Activated T-helper 17 cell treated with anti-CD3 and anti-CD28 coated beads, Interleukin-2, amount 50 U/mL, for 72 hours (primary cell): ENCODE data around the gene SET. TPM values are rescaled to one million over a fixed set of nuclear protein-coding genes. Genes with fewer than 3 reads are reported as not detected.
"Not testable (repeated sequence)": the region's sequence is repeated elsewhere in the genome, so short reads cannot be mapped to it uniquely, and the experiment has no call there.

Source experiments
- ATAC-seq: fragments of 150-1000 bp; cut with Tn5 transposase; replicated peaks from 2 replicates; pipeline ENCODE4 v1.10.0; 2021; ENCODE audit warnings: mild to moderate bottlenecking, moderate library complexity
- H3K27ac Mint-ChIP-seq: one replicate; pipeline ENCODE4 v1.8.0; 2022; ENCODE audit warnings: mixed read lengths
- H3K27me3 Mint-ChIP-seq: one replicate; pipeline ENCODE4 v1.8.0; 2022; ENCODE audit warnings: mixed read lengths
- H3K36me3 Mint-ChIP-seq: one replicate; pipeline ENCODE4 v1.8.0; 2022; ENCODE audit warnings: low read depth, mild to moderate bottlenecking, mixed read lengths
- H3K4me1 Mint-ChIP-seq: one replicate; pipeline ENCODE4 v1.8.0; 2022; ENCODE audit warnings: mixed read lengths
- H3K4me3 Mint-ChIP-seq: one replicate; pipeline ENCODE4 v1.8.0; 2022; ENCODE audit warnings: mild to moderate bottlenecking, mixed read lengths
- H3K9me3 Mint-ChIP-seq: one replicate; pipeline ENCODE4 v1.8.0; 2022; ENCODE audit warnings: mixed read lengths
- total RNA-seq, 2 donors: library from RNA; stranded (reverse); gene quantifications; one replicate each; pipeline ENCODE4 v1.2.3, GENCODE V29; 2022

Gene SET
- total RNA-seq: 100 to 1,000 TPM; 301 to 598 TPM

- Mint-ChIP-seq H3K36me3 (peaks cover 52% of the 10 kb centered on the region), H3K27me3 (no peaks in the 10 kb centered on the region), H3K9me3 (no peaks in the 10 kb centered on the region), H3K4me1 (peaks cover 34% of the 10 kb centered on the region), H3K27ac (peak within 1 kb of the TSS; percentile 87), H3K4me3 (peak within 1 kb of the TSS; percentile 97)
- peak; percentile 73 for ATAC-seq
These were observed at the start of gene SET for GRCh38 chr9:128688501-128689292. TSS of gene SET (plus strand) at chr9:128689222. CDS start at chr9:128689583, 361 bp downstream.

GRCh38 chr9:128640603-128641002 is 48.4 kb upstream of the SET start:
- ATAC-seq: no peak
- no peaks in the 10 kb centered on the region for H3K36me3 Mint-ChIP-seq
- no peak overlapping the region for H3K4me3 Mint-ChIP-seq
- no peaks in the 10 kb centered on the region for H3K9me3 Mint-ChIP-seq
- H3K4me1 Mint-ChIP-seq: no peaks in the 10 kb centered on the region
- no peak overlapping the region for H3K27ac Mint-ChIP-seq
- no peaks in the 10 kb centered on the region for H3K27me3 Mint-ChIP-seq

GRCh38 chr9:128642675-128643245 is 46.3 kb upstream of the SET start:
- H3K27me3 Mint-ChIP-seq: no peaks in the 10 kb centered on the region
- ATAC-seq: no peak
- no peak overlapping the region for H3K4me3 Mint-ChIP-seq
- H3K36me3 Mint-ChIP-seq: no peaks in the 10 kb centered on the region
- H3K27ac Mint-ChIP-seq: peak overlapping the region; percentile 10
- H3K4me1 Mint-ChIP-seq: no peaks in the 10 kb centered on the region
- no peaks in the 10 kb centered on the region for H3K9me3 Mint-ChIP-seq

- H3K27me3 Mint-ChIP-seq: no peaks in the 10 kb centered on the region
- no peak overlapping the region for H3K4me3 Mint-ChIP-seq
- H3K27ac Mint-ChIP-seq: peak overlapping the region; percentile 41
- no peaks in the 10 kb centered on the region for H3K9me3 Mint-ChIP-seq
- H3K36me3 Mint-ChIP-seq: no peaks in the 10 kb centered on the region
- no peaks in the 10 kb centered on the region for H3K4me1 Mint-ChIP-seq
- no peak for ATAC-seq
These were observed 45.3 kb upstream of the SET start for GRCh38 chr9:128643519-128644300.

- H3K9me3 Mint-ChIP-seq, H3K27ac Mint-ChIP-seq, H3K36me3 Mint-ChIP-seq, H3K4me3 Mint-ChIP-seq, H3K27me3 Mint-ChIP-seq, H3K4me1 Mint-ChIP-seq: not testable (repeated sequence)
- peak; percentile 97 for ATAC-seq
These were observed 40.8 kb upstream of the SET start for GRCh38 chr9:128648206-128648605.

GRCh38 chr9:128651798-128652197 is 37.2 kb upstream of the SET start:
- no peak overlapping the region for H3K27ac Mint-ChIP-seq
- no peaks in the 10 kb centered on the region for H3K27me3 Mint-ChIP-seq
- H3K9me3 Mint-ChIP-seq: no peaks in the 10 kb centered on the region
- H3K36me3 Mint-ChIP-seq: no peaks in the 10 kb centered on the region
- H3K4me1 Mint-ChIP-seq: no peaks in the 10 kb centered on the region
- no peak for ATAC-seq
- no peak overlapping the region for H3K4me3 Mint-ChIP-seq

- ATAC-seq: no peak
- Mint-ChIP-seq H3K36me3 (no peaks in the 10 kb centered on the region), H3K27me3 (no peaks in the 10 kb centered on the region), H3K27ac (no peak overlapping the region), H3K9me3 (no peaks in the 10 kb centered on the region), H3K4me3 (no peak overlapping the region), H3K4me1 (no peaks in the 10 kb centered on the region)
These were observed 35.1 kb upstream of the SET start for GRCh38 chr9:128653908-128654307.

GRCh38 chr9:128654481-128654880 is 34.5 kb upstream of the SET start:
- no peak for ATAC-seq
- H3K4me3 Mint-ChIP-seq: peak overlapping the region; percentile 80
- no peaks in the 10 kb centered on the region for H3K4me1 Mint-ChIP-seq
- H3K27ac Mint-ChIP-seq: peak overlapping the region; percentile 13
- no peaks in the 10 kb centered on the region for H3K27me3 Mint-ChIP-seq
- no peaks in the 10 kb centered on the region for H3K9me3 Mint-ChIP-seq
- H3K36me3 Mint-ChIP-seq: no peaks in the 10 kb centered on the region

GRCh38 chr9:128656416-128657343 is 32.3 kb upstream of the SET start, which contains the start of gene DYNC2I2:
TSS of gene DYNC2I2 (minus strand) at chr9:128656847. CDS start at chr9:128656726, 121 bp downstream.
- Mint-ChIP-seq H3K27me3 (no peaks in the 10 kb centered on the region), H3K9me3 (no peaks in the 10 kb centered on the region), H3K4me1 (no peaks in the 10 kb centered on the region), H3K27ac (peak within 1 kb of the TSS; percentile 98), H3K36me3 (no peaks in the 10 kb centered on the region), H3K4me3 (peak within 1 kb of the TSS; percentile 80)
- ATAC-seq: peak; percentile 99

- Mint-ChIP-seq H3K36me3 (no peaks in the 10 kb centered on the region), H3K27me3 (no peaks in the 10 kb centered on the region), H3K4me3 (peak overlapping the region; percentile 80), H3K4me1 (no peaks in the 10 kb centered on the region), H3K27ac (peak overlapping the region; percentile 98), H3K9me3 (no peaks in the 10 kb centered on the region)
- ATAC-seq: no peak
These were observed 31.7 kb upstream of the SET start for GRCh38 chr9:128657344-128657704.

GRCh38 chr9:128657796-128658195 is 31.2 kb upstream of the SET start:
- H3K27ac Mint-ChIP-seq: peak overlapping the region; percentile 98
- no peaks in the 10 kb centered on the region for H3K4me1 Mint-ChIP-seq
- peak overlapping the region; percentile 80 for H3K4me3 Mint-ChIP-seq
- H3K27me3 Mint-ChIP-seq: no peaks in the 10 kb centered on the region
- ATAC-seq: no peak
- no peaks in the 10 kb centered on the region for H3K36me3 Mint-ChIP-seq
- H3K9me3 Mint-ChIP-seq: no peaks in the 10 kb centered on the region

- not testable (repeated sequence) for H3K36me3 Mint-ChIP-seq, ATAC-seq, H3K27me3 Mint-ChIP-seq, H3K27ac Mint-ChIP-seq, H3K4me3 Mint-ChIP-seq, H3K9me3 Mint-ChIP-seq, H3K4me1 Mint-ChIP-seq
These were observed 22.5 kb upstream of the SET start for GRCh38 chr9:128666481-128666941.

GRCh38 chr9:128669786-128670185 is 19.2 kb upstream of the SET start:
- no peak for ATAC-seq
- no peaks in the 10 kb centered on the region for H3K36me3 Mint-ChIP-seq
- H3K27ac Mint-ChIP-seq: no peak overlapping the region
- no peak overlapping the region for H3K4me3 Mint-ChIP-seq
- no peaks in the 10 kb centered on the region for H3K27me3 Mint-ChIP-seq
- H3K4me1 Mint-ChIP-seq: no peaks in the 10 kb centered on the region
- no peaks in the 10 kb centered on the region for H3K9me3 Mint-ChIP-seq

- Mint-ChIP-seq H3K27me3 (no peaks in the 10 kb centered on the region), H3K9me3 (no peaks in the 10 kb centered on the region), H3K27ac (peak overlapping the region; percentile 58), H3K36me3 (no peaks in the 10 kb centered on the region), H3K4me3 (no peak overlapping the region), H3K4me1 (no peaks in the 10 kb centered on the region)
- no peak for ATAC-seq
These were observed 13.6 kb upstream of the SET start for GRCh38 chr9:128675382-128675781.
